GM12875 (cell line): ENCODE measurements around the gene ZC3H15.
A peak's percentile ranks its signal among the peaks of the same experiment; 100 is the strongest.

Source experiments
- H3K4me3 ChIP-seq: one replicate; pipeline ENCODE4 v1.5.1; 2011; ENCODE audit warnings: low read depth, low read length, control low read depth
- TF ChIP-seq, protein P1 (sequence below): IDR thresholded peaks from 2 replicates; pipeline ENCODE4 v1.5.1; 2011; ENCODE audit warnings: low read depth, mild to moderate bottlenecking, control low read depth, inconsistent platforms, low read length, moderate library complexity, borderline replicate concordance; ENCODE audit not compliant: insufficient read depth

Gene ZC3H15

DNA sequence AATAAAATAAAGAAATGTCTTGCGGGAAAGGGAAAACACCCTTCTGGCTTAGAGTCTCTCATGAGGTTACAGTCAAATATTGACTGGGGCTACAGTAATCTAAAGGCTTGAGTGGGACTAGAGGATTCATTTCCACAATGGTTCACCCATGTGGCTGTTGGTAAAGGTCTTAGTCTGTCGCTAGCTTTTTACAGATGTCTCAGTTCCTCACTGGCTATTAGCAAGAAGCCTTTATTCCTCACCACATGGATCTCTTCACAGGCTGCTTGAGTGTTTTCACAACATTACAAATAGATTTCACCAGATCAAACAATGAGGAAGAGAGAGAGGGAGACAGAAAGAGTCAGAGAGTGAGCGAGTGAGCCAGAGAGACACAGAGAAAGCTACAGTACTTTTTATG lies 8.3 kb upstream of the ZC3H15 start:
- TF ChIP-seq, protein P1, sequence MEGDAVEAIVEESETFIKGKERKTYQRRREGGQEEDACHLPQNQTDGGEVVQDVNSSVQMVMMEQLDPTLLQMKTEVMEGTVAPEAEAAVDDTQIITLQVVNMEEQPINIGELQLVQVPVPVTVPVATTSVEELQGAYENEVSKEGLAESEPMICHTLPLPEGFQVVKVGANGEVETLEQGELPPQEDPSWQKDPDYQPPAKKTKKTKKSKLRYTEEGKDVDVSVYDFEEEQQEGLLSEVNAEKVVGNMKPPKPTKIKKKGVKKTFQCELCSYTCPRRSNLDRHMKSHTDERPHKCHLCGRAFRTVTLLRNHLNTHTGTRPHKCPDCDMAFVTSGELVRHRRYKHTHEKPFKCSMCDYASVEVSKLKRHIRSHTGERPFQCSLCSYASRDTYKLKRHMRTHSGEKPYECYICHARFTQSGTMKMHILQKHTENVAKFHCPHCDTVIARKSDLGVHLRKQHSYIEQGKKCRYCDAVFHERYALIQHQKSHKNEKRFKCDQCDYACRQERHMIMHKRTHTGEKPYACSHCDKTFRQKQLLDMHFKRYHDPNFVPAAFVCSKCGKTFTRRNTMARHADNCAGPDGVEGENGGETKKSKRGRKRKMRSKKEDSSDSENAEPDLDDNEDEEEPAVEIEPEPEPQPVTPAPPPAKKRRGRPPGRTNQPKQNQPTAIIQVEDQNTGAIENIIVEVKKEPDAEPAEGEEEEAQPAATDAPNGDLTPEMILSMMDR, result no peak
- no peak overlapping the region for H3K4me3 ChIP-seq

DNA sequence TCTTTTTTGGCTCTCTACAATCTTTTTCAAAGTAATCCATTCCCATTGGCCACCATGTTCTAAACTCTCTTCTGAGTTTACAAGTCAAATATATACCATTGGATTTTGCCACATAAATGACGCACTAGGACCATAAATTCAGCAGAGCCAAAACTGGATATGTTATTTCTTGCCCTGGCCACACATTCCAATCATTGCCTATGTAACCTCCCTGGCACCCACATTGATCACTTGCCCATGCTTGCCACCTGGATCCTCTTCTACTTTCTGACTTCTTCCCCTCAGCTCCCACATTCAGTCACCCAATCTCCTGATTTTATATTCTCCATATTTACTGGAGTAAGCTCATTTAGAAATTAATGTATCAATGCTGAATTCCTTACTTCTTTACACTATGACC lies 5.1 kb upstream of the ZC3H15 start:
- H3K4me3 ChIP-seq, result no peak overlapping the region
- TF ChIP-seq, protein P1, result no peak

DNA sequence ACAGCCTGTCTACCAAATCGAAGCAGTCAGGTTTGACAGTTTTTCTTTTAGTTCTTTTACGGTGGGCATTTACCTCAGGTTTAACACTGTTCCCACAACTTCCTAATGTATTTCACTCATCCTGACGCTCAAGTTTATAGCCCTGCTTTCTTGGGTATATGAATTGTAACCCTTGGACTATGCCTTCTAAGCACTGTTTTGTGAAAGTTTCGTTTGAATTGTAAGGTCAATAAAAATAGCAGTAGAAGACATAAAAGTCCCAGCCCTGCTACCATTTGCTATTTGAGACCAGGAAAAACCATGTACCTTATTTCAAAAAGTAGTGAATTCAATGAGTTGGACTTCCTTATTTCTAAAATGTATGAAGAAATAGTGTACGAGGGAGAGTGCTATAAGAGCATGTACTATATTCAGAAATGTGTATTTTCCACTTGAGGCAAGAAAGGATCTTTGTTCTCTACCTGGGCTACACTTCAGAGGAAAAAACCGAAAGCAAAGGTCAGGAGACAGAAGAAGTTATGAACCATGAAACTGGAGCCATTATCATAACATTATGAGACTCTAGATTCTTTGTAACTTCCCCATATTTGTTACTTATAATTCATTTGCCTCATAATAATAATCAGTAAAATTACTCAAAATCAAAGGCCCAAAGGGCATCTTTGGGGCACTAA lies 1.9 kb upstream of the ZC3H15 start:
- peak overlapping the region; percentile 28 for H3K4me3 ChIP-seq

DNA sequence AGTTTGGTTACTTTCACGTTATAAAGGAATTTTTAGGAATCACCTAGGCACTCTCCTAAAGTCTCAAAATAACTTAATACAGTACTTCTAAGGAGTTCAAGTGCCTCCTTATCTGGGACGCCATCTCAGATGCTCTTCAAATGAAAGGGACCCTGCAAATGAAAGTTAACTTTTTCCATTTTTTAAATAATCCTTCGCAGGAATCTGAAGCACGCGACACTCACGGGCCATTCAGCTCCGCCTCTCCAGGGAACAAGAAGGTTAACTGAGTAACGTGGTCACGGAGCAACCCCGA lies 537 bp upstream of the ZC3H15 start:
- TF ChIP-seq, protein P1, result no peak
- H3K4me3 ChIP-seq, result peak overlapping the region; percentile 88

More for the DNA sequence above, 1.9 kb upstream of the ZC3H15 start:
- TF ChIP-seq, protein P1, result no peak

DNA sequence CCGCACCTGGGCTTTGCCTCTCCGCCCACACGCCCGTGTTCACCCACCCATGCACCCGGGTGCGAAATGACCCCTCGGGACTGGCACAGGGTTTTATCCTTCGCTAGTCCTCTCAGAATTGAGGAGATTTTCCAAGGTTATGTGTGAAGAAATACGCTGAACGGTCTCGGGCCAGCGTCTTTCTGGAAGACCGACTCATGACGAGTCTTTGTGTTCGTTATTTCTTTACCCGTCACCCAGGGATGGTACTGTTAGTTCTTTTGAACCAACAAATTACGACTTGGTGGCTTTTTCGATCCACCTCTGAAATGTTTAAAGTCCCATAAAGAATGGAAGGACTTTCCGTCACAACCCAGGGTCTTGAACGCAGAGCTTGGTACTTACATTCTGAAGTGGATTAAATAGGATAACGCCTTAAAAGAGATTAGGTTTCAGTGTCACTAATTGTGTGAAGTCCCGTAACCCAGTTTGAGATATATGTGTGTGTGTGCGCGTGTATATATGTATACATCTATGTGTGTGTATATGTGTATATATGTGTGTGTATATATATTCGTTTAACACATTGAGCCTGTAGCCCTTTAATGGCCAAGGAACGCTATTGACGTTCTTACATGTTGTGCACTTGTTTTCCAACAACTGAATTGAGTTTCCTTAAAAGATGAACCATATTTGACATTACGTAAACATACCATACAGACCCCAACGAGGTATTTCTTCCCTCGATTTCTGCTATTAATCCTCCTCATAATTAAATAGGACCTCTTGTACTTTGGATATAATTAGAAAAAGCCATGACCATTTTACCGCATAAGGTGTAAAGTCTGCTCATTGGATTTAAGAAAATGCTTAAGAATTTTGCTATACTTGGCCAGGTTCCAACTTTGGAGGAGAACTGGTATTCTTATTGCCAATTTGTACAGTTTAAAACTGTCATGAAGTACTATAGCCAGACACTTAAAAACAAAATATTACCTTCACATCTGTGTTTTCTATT lies 889 bp downstream of the ZC3H15 start:
- peak overlapping the region; percentile 88 for H3K4me3 ChIP-seq
- TF ChIP-seq, protein P1, result no peak

DNA sequence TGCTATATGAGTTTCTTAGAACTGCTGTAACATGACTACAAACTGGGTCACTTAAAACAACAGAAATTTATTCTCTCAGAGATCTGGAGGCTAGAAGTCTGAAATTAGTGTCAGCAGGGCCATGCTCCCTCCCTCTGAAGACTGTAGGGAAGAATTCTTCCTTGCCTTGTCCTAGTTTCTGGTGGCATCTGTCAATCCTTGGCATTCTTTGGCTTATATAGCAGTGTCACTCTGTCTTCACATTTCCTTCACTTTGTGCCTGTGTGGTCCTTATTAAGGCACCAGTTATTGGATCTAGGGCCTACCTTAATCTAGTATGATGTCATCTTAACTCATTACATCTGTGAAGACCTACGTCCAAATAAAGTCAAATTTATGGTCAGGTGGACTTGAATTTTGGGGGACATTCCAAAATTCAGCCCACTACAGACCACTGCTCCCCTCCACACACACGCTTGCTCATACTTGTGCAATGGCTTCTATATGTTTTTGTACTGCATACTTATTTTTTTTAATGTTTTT lies 7.6 kb downstream of the ZC3H15 start:
- H3K4me3 ChIP-seq, result no peak overlapping the region
- TF ChIP-seq, protein P1, result no peak
